Measurements from ENCODE around the gene NR2C2AP. TPM values are rescaled to one million over a fixed set of nuclear protein-coding genes. Genes with fewer than 3 reads are reported as not detected.

Gene NR2C2AP
- total and polyA plus RNA-seq, 2 of the 13 experiments (the other 11 are each of a cell fraction or from before 2014, with no cell fraction given): 12.2 to 26.8 TPM

DNA sequence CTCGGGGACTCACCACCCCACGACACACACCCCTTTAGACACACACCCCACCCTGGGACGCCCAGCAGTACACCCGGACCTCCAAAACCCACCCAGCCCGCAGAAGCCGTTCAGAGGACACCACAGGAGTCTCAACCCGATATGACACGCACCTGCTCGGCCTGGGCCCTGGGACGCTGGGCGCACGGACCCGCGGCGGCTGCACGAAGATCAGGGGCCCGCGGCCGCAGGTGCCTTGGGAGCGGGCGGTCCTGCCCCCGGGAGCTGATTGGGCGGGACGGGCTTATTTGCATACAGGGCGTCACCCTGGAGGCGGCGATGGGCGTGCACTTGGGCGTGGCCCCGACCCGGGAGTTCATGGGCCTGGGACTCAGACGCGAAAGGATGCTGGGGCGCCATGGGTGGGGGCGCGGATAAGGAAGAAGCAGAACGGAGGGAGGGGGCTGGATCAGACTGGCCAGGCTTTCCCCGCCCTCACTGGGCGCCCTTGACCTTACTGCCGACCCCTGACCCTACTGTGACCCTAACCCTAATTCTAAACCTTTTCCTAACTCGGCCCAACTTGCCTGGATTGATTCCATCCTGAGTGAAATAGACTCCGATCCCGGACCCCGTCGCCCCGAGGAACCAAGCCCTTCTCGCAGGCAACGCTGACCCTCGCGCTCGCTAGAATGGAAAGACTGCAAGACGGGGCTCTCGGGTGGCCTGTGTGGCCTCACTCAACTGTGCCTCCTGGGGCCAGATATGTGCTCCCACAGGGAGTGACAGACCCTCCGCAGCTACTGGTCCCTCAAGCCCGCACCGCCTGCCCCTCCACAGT is 33.0 kb downstream of the NR2C2AP start, which contains the start of gene MEF2B (continued):
- no peak for TF ChIP-seq ZNF414 (CRISPR knock-in tag; IDR thresholded peaks at IDR 0.05)
- no peak for TF ChIP-seq RXRB (CRISPR knock-in tag; IDR thresholded peaks at IDR 0.05; ENCODE audit: borderline replicate concordance)
- no peak for TF ChIP-seq ZNF619 (CRISPR knock-in tag; IDR thresholded peaks at IDR 0.05)
- TF ChIP-seq TGIF2 (CRISPR knock-in tag; IDR thresholded peaks at IDR 0.05): no peak
- TF ChIP-seq ZNF160 (CRISPR knock-in tag; IDR thresholded peaks at IDR 0.05): peak; percentile 48; the same call in 1 of the 2 replicates
- TF ChIP-seq ASH2L (IDR thresholded peaks at IDR 0.05; ENCODE audit: insufficient read length, low read depth, low read length): peak; percentile 23
- peak; percentile 58; the same call in 1 of the 2 replicates for TF ChIP-seq GABPB1 (CRISPR knock-in tag; IDR thresholded peaks at IDR 0.05)
- no peak for TF ChIP-seq ZNF607 (CRISPR knock-in tag; IDR thresholded peaks at IDR 0.05; ENCODE audit: borderline replicate concordance)
- no peak for TF ChIP-seq SMYD3 (CRISPR knock-in tag; IDR thresholded peaks at IDR 0.05)
- no peak for TF ChIP-seq ZC3H13 (CRISPR knock-in tag; IDR thresholded peaks at IDR 0.05)
- TF ChIP-seq ZKSCAN8 (CRISPR knock-in tag; IDR thresholded peaks at IDR 0.05; ENCODE audit: borderline replicate concordance): no peak
- no peak for TF ChIP-seq MLX (CRISPR knock-in tag; IDR thresholded peaks at IDR 0.05)
- TF ChIP-seq FOSL2 (CRISPR knock-in tag; IDR thresholded peaks at IDR 0.05): no peak
- no peak for TF ChIP-seq SP2 (CRISPR knock-in tag; IDR thresholded peaks at IDR 0.05)
- no peak for TF ChIP-seq HMG20B (CRISPR knock-in tag; conservative IDR thresholded peaks at IDR 0.05)
- no peak for TF ChIP-seq PAX8 (CRISPR knock-in tag; IDR thresholded peaks at IDR 0.05; ENCODE audit: borderline replicate concordance)
- TF ChIP-seq ADNP (CRISPR knock-in tag; IDR thresholded peaks at IDR 0.05): no peak
- TF ChIP-seq, protein P1, sequence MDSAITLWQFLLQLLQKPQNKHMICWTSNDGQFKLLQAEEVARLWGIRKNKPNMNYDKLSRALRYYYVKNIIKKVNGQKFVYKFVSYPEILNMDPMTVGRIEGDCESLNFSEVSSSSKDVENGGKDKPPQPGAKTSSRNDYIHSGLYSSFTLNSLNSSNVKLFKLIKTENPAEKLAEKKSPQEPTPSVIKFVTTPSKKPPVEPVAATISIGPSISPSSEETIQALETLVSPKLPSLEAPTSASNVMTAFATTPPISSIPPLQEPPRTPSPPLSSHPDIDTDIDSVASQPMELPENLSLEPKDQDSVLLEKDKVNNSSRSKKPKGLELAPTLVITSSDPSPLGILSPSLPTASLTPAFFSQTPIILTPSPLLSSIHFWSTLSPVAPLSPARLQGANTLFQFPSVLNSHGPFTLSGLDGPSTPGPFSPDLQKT (CRISPR knock-in tag; IDR thresholded peaks at IDR 0.05; ENCODE audit: borderline replicate concordance): no peak
- TF ChIP-seq ZNF296 (CRISPR knock-in tag; conservative IDR thresholded peaks at IDR 0.05): no peak
- TF ChIP-seq ZNF530 (CRISPR knock-in tag; IDR thresholded peaks at IDR 0.05; ENCODE audit: low read depth): no peak
- TF ChIP-seq ZNF30 (CRISPR knock-in tag; IDR thresholded peaks at IDR 0.05): no peak
- TF ChIP-seq LBX2 (CRISPR knock-in tag; IDR thresholded peaks at IDR 0.05; ENCODE audit: borderline replicate concordance): no peak
- TF ChIP-seq, protein P2, sequence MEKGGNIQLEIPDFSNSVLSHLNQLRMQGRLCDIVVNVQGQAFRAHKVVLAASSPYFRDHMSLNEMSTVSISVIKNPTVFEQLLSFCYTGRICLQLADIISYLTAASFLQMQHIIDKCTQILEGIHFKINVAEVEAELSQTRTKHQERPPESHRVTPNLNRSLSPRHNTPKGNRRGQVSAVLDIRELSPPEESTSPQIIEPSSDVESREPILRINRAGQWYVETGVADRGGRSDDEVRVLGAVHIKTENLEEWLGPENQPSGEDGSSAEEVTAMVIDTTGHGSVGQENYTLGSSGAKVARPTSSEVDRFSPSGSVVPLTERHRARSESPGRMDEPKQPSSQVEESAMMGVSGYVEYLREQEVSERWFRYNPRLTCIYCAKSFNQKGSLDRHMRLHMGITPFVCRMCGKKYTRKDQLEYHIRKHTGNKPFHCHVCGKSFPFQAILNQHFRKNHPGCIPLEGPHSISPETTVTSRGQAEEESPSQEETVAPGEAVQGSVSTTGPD (CRISPR knock-in tag; IDR thresholded peaks at IDR 0.05): no peak
- no peak for TF ChIP-seq KDM5B (CRISPR knock-in tag; IDR thresholded peaks at IDR 0.05; ENCODE audit: borderline replicate concordance)
- no peak for TF ChIP-seq RXRA (CRISPR knock-in tag; IDR thresholded peaks at IDR 0.05)
- no peak for TF ChIP-seq ZNF343 (CRISPR knock-in tag; IDR thresholded peaks at IDR 0.05)
- 0 out of 2 replicates have a peak, but pooled peaks have one; percentile 57 for TF ChIP-seq ZNF33B (CRISPR knock-in tag; IDR thresholded peaks at IDR 0.05)

Data from HepG2 (cell line).